ENCODE results near the gene PGP.

PGP gene

DNA sequence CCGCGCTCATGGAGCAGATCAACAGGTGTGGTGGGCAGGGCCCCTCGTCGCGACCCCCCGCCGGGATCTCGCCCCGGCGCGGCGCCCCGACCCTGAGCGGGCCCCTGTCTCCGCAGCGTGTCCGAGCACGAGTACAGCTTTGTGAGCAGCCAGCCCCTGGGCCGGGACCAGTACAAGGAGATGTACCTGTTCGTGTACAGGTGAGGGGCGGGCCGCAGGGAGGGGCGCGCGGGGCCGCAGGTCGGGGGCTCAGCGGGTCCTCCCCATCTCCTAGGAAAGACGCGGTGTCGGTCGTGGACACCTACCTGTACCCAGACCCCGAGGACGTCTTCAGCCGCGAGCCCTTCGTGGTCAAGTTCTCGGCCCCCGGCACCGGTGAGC lies 22.5 kb upstream of the PGP start:
- no peak for DNase-seq

DNA sequence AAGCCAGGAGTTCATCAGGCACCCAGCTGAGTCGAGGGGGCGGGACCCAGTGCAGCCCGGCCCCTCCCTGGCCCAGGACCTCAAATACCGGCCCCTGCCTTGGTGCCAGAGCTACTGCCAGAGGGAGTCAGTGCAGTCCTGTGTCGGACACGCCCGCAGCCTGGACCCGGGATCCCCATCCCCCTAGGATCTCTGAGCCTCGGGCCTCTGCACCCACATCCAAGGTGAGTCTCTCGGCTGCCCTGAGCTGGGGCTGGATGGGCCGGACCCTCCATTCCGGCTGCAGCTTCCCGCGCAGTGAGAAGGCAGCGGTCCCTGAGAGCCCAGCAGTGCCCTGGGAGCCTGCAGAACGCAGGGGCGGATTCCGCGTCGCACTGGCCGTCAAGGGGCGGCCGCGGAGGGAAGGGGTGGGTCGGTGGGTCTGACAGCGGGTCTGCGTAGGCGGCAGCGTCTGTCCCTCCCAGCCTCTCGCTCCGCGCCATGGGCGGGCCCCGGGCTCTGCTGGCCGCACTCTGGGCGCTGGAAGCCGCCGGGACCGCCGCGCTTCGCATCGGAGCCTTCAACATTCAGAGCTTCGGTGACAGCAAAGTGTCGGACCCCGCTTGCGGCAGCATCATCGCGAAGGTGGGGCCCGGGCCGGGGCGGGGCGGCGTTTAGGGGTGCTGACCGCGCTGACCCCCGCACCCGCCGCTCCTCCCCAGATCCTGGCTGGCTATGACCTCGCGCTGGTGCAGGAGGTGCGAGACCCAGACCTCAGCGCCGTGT lies 21.9 kb upstream of the PGP start, which contains the start of gene DNASE1L2:
Gene DNASE1L2, plus strand, starts transcription at position 108 of the 765 bp plus-strand sequence. Its CDS starts 373 bp downstream, at position 481.
- DNase-seq = no peak

DNA sequence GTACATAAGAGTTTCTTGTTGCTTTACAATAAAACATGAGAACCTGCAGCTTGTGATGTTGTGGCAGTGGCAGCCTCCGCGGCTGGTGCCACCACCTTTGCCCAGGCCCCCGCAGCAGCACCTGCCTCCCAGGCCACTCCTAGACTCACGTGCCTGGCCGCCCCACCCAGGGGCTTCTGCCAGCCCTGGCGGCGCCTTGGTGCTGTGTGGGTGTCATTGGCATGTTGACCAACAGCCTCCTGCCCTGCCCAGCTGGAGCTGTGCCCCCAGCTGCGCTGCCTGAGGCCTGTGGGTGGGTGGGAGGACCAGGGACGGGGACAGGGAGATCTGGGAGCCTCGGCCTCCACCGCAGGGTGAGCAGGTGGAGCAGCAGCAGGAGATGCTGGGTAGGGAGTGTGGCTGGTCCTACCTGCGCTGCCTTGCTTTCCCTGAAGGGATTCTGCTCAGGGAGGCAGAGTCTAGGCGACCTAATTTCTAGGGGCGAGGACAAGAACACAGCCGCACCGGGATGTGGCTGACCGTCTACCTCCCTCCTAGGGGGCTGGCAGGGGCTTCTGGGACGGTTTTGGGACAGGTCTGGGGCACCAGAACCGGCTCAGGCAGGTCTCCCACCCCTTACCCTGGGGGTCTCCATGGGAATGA lies 21.2 kb upstream of the PGP start:
- DNase-seq = no peak

DNA sequence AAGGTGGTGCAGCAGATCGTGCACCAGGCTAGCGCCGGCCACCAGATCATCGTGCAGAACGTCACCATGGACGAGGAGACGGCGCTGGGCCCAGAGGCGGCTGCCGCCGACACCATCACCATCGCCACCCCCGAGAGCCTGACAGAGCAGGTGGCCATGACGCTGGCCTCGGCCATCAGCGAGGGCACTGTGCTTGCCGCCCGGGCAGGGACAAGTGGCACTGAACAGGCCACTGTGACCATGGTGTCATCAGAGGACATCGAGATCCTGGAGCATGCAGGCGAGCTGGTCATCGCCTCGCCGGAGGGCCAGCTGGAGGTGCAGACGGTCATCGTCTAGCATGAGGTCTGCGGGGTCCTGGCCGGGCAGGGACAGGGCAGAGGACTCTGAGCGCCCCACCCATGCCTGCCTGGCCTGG lies 20.6 kb upstream of the PGP start:
- DNase-seq = no peak

DNA sequence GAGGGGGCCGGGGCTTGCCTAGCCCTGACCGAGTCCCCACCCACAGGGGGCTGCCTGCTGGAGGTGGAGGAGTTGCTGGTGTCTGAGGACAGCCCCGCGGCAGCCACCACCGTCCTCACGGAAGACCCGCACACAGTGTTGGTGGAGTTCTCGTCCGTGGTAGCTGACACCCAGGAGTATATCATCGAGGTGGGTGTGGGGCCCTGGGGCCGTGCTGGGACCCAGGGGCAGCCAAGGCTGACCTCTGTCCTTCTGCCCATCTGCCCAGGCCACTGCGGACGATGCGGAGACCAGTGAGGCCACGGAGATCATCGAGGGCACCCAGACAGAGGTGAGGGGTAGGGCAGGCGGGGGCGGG lies 20.2 kb upstream of the PGP start:
- no peak for DNase-seq

DNA sequence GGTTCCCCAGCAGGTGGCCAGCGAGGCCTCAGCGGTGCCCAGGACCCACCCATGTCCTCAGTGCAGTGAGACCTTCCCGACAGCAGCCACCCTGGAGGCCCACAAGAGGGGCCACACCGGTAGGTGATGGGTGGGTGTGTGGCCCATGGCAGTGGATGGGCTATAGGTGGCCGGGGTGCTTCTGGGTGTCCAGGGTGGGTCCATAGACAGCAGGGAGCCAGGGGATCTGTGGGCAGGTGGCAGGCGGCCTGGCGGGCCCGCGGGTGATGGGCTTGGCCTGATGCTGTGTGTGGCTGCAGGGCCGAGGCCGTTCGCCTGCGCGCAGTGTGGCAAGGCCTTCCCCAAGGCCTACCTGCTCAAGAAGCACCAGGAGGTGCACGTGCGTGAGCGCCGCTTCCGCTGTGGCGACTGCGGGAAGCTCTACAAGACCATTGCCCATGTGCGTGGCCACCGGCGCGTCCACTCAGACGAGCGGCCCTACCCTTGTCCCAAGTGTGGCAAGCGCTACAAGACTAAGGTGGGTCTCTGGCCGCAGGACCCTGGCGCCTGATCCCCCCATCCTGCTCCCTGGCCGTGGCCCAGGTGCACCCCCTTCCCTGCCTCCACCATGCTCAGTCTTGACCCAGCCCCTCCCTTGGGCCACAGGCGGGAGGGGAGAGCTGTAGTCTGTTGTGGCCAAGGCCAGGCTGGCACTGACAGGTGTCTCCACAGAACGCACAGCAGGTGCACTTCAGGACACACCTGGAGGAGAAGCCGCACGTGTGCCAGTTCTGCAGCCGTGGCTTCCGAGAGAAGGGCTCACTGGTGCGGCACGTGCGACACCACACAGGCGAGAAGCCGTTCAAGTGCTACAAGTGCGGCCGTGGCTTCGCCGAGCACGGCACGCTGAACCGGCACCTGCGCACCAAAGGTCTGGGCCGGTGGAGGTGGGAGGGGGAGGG lies 19.5 kb upstream of the PGP start:
- no peak for DNase-seq

DNA sequence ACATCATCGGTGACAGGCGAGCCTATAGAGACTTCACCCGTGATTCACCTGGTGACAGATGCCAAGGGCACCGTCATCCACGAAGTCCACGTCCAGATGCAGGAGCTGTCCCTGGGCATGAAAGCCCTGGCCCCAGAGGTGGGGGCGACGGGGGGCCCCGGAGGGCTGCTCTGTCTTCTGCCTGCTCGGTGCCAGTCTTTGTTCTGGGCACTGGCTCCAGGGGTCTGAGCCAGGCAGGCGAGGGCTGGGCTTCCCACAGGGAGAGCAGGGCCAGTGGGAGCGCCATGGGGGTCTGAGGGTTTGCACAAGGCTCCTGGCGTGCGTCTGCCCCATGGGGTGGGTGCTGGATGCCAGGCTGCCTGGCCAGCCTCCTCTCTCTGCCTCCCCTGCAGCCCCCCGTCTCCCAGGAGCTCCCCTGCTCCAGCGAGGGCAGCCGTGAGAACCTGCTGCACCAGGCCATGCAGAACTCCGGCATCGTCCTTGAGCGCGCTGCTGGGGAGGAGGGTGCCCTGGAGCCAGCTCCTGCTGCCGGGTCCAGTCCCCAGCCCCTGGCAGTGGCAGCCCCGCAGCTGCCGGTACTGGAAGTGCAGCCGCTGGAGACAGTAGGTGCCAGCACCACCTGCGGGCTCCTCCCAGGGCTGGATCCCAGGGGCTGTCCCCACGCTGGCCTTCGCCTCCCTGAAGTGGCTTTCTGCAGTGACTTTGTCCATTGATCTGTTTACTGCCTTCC lies 18.6 kb upstream of the PGP start:
- DNase-seq = no peak

DNA sequence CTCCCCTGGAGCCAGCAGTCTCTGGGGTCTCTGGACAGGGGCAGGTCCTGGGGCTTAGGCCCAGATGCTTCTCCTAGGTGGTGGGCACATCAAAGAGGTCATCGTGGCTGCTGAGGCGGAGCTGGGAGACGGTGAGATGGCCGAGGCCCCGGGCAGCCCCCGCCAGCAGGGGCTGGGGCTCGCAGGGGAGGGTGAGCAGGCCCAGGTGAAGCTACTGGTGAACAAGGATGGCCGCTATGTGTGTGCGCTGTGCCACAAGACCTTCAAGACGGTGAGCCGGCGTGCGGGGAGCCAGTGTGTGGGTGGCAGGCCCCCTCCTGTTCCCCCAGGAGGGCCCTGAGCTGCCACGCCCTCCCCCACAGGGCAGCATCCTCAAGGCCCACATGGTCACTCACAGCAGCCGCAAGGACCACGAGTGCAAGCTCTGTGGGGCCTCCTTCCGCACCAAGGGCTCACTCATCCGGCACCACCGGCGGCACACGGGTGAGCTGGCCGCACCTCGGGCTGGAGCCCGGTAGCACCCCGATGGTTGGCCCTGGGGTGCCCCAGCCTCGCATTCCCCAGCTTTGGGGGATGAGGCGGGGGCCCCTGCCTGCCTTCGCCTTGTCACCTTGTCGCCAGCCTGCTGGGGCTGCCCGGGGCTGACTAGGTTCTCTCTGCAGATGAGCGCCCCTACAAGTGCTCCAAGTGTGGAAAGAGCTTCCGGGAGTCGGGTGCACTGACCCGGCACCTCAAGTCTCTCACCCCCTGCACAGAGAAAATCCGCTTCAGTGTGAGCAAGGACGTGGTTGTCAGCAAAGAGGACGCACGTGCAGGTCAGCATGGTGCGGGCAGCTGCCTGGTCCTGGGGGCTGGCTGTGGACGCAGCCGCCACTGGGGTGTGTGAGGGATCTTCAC lies 17.7 kb upstream of the PGP start:
- DNase-seq = no peak

DNA sequence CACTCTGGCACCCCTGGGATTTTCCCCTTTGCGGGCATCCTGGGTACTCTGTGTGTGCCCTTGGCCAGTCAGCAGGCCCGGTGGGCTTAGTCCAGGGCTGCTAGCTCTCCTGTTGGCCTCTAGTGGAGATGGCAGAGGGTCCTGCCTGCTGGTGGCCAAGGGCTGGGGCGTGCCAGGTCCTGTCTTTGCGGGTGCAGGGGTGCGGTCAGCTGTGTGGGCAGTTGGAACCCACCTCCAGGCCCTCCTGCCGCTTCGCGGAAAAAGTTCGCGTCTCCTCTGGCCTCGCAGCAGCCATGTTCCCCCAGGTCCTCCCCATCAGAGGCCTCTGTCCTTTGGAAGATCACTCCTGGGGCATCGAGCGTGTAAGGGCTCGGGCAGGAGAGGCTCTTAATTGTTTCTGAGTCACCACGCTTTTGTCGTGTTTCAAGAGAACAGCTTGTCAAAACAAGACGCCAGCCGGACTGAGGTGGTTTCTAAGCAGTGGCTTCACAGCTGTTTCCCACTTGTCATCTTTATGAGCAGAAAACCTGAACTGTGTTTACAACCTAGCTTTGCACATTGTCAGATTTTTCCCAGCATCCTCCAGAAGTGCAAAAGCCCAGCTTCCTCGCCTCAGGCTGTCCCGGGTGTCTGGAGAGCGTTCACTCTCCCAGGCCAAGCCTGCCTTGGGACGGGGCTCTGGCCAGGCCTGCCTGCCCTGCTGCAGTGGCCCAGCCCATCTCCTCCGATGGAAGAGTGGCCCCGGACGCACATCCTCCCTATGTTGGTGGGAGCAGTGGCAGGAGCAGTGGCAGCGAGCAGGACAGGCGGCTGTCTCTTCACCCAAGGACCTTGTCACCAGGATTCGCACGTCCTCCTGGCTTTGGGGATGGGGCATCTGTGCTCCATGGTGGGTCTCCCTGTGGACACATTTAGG lies 16.6 kb upstream of the PGP start:
- no peak for DNase-seq

DNA sequence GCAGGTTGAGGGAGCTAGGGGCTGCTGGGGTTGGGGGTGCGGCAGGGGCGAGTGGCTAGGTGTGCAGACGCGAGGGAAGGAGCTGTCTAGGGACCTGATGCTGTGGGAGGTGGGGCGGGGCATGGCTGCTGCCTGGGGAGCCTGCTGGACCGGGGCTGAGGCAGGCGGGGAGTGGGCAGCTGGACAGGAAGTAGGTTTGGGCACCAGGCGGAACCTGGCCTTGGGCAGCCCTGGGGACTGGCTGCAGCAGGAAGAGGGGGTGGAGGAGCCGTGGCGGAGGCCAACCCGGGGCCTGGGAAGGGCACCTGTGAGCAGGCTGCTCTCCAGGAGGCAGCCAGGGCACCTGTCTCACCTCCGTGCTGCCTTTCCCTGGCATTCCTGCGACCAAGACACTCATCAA lies 15.7 kb upstream of the PGP start:
- no peak for DNase-seq

DNA sequence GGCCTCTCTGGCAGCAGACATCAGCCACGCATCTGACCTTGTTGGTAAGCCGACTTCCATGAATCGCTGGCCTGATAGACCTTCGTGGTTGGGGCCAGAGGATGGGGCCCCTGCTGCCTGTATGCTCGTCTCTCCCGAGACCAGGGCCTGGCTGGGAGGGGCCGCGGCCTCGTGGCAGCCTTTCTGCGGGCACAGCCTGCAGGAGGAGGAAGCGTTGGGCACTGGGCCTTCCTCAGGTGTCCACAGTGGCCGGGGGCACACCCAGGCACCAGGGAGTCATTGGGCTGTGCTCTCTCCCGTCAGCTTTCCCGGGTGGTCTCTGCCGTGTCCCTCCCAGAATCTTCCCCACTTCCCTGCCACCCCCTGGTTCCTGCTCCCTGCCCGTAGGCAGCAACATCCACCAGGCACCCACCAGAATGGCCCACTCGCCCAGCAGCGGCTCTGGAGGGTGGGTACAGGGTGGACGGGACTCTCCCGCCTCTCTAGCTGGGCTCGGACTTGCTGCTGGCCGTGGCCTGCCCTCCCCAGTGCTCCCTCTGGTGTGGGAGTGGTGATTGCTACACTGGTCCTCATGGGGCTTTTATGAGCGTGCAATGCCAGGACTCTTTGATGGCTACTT lies 15.1 kb upstream of the PGP start:
- DNase-seq = no peak

DNA sequence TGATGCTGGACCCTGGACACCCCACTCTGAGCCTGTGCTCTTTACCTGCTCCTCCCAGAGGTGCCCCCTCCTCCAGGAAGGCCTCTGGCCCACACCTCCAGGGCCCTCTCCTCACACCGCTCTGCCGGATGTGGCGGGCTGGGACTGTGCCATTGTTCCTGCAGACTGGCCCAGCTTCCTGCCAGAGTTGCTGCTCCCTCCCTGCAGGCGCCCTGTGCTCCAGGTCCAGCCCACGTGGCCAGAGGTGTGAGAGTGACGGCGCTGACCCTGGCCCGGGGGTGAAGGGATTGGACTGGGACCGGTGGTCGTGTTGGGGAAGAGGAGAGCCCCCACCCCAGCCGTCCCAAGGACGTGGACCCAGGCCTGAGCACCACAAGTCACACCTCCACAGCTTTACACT lies 14.5 kb upstream of the PGP start:
- DNase-seq = no peak

DNA sequence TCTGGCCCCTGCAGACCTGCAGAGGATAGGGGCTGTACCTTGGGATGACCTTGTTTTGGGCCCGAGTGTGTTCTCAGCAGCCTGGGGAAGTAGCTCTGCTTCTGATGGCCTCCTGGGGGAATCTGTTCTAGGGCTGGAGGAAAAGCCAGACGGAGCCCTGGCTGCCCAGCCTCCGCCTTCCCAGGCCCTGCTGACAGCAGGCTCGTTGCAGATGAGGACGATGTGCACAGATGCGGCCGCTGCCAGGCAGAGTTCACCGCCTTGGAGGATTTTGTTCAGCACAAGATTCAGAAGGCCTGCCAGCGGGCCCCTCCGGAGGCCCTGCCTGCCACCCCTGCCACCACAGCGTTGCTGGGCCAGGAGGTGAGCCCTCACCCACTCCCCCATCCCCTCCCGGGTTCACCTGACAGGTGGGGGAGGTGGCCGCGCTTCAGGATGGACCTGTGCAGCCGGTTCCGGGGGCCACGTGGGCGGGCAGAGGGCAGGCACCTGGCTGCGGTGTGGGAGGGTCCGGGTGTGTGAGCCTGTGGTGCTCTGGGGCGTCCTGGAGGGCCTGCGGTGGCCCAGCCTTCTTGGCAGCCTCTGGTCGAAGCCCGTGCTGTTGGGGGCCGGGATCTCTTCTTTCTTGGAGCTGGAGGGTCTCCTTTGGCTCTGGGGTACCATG lies 13.7 kb upstream of the PGP start:
- no peak for DNase-seq

DNA sequence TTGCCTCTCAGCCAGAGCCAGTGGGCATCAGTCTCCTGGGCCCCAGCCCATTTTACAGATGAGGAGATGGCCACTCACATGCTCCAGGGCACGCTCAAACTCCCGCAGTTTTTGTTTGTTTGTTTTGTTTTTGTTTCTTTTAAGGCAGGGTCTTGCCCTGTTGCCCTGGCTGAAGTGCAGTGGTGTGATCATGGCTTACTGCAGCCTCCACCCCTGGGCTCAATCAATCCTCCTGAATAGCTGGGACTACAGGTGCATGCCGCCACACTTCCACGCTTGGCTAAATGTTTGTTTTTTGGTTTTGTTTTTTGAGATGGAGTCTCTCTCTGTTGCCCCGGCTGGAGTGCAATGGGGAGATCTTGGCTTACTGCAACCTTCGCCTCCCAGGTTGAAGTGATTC lies 12.3 kb upstream of the PGP start:
- DNase-seq = no peak

DNA sequence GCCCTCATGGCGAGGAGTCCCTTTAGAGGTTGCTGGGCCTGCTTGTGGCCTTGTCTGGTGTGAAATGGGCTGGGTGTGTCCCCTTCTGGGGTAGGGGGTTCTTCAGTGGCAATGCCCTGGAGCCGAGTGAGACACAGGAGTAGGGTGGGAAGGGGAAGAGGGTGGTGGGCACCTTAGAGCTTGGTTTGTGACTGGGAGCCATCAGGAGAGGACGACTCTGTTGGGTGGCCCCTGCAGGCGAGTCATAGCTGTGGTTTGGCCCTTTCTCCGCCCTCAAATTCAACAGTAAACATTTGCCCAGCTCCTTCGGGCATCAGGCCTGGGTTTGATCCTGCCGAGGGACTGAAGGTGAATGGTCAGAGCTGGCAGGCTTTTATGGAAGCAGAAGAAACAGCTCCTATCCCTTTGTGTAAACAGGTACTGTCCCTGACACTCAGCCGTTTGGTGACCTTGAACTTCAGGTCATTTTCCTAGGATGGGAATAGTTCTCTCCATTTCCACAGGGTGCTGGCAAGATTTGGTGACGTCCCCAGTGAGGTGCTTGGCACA lies 11.7 kb upstream of the PGP start:
- DNase-seq = no peak

DNA sequence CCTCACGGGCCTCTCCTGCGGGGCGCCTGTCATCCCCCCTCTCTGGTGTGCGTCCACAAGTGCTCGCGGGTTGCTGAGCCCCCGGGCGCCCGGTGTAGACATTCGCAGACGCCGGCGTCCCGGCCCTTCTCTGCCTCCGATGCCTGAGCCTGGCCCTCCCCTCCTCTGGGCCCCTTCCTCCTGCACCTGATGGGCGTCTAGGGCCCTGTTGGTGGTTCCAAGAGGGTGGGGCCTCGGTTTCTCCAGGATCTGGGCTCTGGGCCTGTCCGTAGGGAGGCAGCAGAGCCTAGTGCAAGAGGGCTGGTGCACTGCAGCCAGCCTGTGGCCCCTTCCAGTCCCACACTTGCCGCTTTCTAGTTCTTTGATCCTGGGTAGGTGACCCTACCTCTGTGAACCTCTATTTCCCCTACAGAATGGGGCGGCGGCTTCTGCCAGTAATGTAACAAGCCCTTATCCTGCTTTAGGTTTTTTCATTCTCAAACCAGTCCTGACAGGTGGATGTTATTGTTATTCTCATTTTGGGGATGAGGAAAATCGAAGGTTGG lies 9.4 kb upstream of the PGP start:
- peak; percentile 66 for DNase-seq

DNA sequence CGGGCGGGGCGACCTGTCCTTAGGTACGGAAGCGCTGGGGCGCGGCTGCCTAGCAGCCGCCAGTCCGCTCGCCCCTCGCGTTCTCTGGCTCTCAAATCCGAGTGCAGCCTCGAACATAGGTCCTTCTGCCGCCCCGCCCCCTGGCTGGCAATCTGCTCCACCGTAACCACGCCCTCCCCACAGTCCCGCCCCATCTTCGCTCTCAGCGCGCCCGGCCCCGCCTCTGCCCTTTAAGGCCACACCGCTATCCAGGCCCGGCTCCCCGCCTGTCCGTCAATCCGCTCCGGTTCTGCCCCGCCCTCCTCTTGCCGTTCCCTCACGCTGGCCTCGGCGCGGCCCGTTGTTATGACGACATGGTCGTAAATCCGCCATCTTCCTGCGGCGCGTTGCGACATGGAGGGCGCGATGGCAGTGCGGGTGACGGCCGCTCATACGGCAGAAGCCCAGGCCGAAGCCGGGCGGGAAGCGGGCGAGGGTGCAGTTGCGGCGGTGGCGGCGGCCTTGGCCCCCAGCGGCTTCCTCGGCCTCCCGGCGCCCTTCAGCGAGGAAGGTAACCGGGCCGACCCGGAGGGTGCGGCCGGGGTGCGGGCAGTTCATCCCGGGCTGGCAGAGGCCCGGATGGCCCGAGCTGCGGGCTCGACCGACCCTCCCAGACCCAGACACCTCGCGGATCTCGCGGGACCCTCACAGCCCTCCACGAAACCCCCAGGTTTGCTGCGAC lies 8.7 kb upstream of the PGP start, which contains the start of gene E4F1:
Gene E4F1, plus strand, starts transcription at position 371 of the 721 bp plus-strand sequence. Its CDS starts 23 bp downstream, at position 394.
- DNase-seq = peak; percentile 100

DNA sequence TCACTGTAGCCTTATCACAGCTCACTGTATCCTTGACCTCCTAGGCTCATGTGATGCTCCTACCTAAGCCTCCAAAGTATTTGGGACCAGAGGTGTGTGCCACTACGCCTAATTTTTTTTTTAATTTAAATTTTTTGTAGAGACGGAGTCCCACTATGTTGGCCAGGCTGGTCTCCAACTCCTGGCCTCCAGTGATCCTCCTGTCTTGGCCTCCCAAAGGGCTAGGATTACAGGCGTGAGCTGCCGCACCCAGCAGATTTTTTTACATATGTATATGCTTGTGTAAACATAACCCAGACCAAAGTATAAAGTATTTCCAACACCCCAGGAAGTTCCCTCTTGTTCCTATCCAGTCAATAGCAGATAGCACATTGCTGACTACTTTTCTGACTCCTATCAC lies 1.7 kb upstream of the PGP start:
- DNase-seq = no peak
